Measurements from ENCODE around the gene GLO1.
"Not testable (repeated sequence)": the region's sequence is repeated elsewhere in the genome, so short reads cannot be mapped to it uniquely, and the experiment has no call there.

Gene GLO1

GRCh38 chr6:38713812-38714211, 10.9 kb upstream of the GLO1 start:
- TF ChIP-seq CTCF (conservative IDR thresholded peaks at IDR 0.05; ENCODE audit: low read depth, low read length), result no peak
- no peak for DNase-seq (ENCODE audit: low read depth)
- no peak overlapping the region for H3K4me3 ChIP-seq (ENCODE audit: low read depth, low read length)

- no peak for TF ChIP-seq CTCF (conservative IDR thresholded peaks at IDR 0.05; ENCODE audit: low read depth, low read length)
- H3K4me3 ChIP-seq (ENCODE audit: low read depth, low read length), result no peak overlapping the region
- peak; percentile 29 for DNase-seq (ENCODE audit: low read depth)
These were observed 5.6 kb upstream of the GLO1 start for GRCh38 chr6:38708496-38708895.

DNA sequence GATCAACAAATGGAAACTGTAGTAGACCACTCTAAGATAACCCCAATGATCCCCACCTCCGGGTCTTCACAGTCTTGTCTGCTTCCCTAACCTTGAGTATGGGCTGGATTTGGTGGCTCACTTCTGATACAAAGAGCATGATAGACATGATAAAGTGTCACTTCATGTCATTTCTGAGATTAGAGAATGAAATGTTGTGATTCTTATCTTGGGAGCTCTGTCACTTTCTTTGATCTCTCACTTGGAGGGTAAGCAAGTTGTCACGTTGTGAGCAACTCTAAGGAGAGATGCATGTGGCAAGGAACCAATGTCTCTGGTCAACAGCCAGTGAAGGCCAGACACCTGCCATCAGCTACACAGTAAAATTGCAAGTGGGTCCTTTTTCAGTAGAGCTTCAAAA, 3.0 kb upstream of the GLO1 start:
- DNase-seq (ENCODE audit: low read depth), result no peak
- TF ChIP-seq CTCF (conservative IDR thresholded peaks at IDR 0.05; ENCODE audit: low read depth, low read length), result no peak
- no peak overlapping the region for H3K4me3 ChIP-seq (ENCODE audit: low read depth, low read length)

GRCh38 chr6:38703949-38704590, 1.1 kb upstream of the GLO1 start:
- no peak for DNase-seq (ENCODE audit: low read depth)
- H3K4me3 ChIP-seq (ENCODE audit: low read depth, low read length), result no peak overlapping the region
- TF ChIP-seq CTCF (conservative IDR thresholded peaks at IDR 0.05; ENCODE audit: low read depth, low read length), result no peak

GRCh38 chr6:38701551-38701950, 1.4 kb downstream of the GLO1 start:
- DNase-seq (ENCODE audit: low read depth), result no peak
- no peak for TF ChIP-seq CTCF (conservative IDR thresholded peaks at IDR 0.05; ENCODE audit: low read depth, low read length)
- H3K4me3 ChIP-seq (ENCODE audit: low read depth, low read length), result no peak overlapping the region

DNA sequence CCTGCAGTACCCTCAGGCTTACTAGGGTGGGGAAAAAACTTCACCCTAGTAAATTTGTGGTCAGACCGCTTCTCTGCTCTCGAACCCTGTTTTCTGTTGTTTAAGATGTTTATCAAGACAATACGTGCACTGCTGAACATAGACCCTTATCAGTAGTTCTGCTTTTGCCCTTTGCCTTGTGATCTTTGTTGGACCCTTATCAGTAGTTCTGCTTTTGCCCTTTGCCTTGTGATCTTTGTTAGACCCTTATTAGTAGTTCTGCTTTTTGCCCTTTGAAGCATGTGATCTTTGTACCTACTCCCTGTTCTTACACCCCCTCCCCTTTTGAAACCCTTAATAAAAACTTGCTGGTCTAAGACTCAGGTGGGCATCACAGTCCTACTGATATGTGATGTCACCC, 3.2 kb downstream of the GLO1 start:
- not testable (repeated sequence) for H3K4me3 ChIP-seq (ENCODE audit: low read depth, low read length); DNase-seq (ENCODE audit: low read depth)

GRCh38 chr6:38697846-38698245, 5.1 kb downstream of the GLO1 start:
- DNase-seq (ENCODE audit: low read depth), result no peak
- no peak overlapping the region for H3K4me3 ChIP-seq (ENCODE audit: low read depth, low read length)
- no peak for TF ChIP-seq CTCF (conservative IDR thresholded peaks at IDR 0.05; ENCODE audit: low read depth, low read length)

All from choroid plexus epithelial cell (primary cell).